HCT116 (cell line): ENCODE results near the gene PTPN1. TPM values are rescaled to one million over a fixed set of nuclear protein-coding genes. Genes with fewer than 3 reads are reported as not detected.

Experiments used
- ATAC-seq: fragments of 200-7000 bp; cut with Tn5 transposase; 2 replicates; pipeline ENCODE4 v1.9.1; 2020; ENCODE audit warnings: mild to moderate bottlenecking, moderate library complexity
- BruUV-seq: library from RNA; stranded (reverse); fragments of 400-500 nt; replicated peaks from 2 replicates; lab custom pipeline; 2021; lab: Mats Ljungman, UMichigan
- CTCF ChIA-PET: fragments of 300-600 bp; sonication (Branson Sonifier 250); formaldehyde crosslinking; loops from one replicate; lab custom pipeline; 2021; ENCODE audit warnings: antibody characterized with exemption; lab: Charles Lee
- POLR2A ChIA-PET: fragments of 300-600, 350-600 bp; sonication (Branson Sonifier 250); formaldehyde crosslinking; loops from one replicate; lab custom pipeline; 2021; ENCODE audit warnings: antibody characterized with exemption; lab: Charles Lee
- RAD21 ChIA-PET, 2 experiments: fragments of 300-600 bp; sonication (Branson Sonifier 250); formaldehyde crosslinking; loops; one replicate each; lab custom pipeline; 2023; ENCODE audit warnings: low total read pairs in 2 of 2; ENCODE audit not compliant: uncharacterized antibody in 2 of 2, unreplicated experiment in 2 of 2, low non-redundant PET in 1 of 2; lab: Charles Lee
- DNase-seq: peaks from one replicate; pipeline ENCODE4 v3.0.0-alpha.2; 2010; ENCODE audit warnings: low read depth, low spot score
- H2AFZ ChIP-seq: fragments of 200-600 bp; shearing (Covaris generic), sonication (generic); 2 replicates; pipeline ENCODE4 v1.6.1; 2017; ENCODE audit warnings: low read depth, mixed run types, mixed read lengths, antibody characterized with exemption, low read length; ENCODE audit not compliant: poor library complexity, severe bottlenecking
- H3K27ac ChIP-seq: 2 replicates; pipeline ENCODE4 v1.5.1; 2012; ENCODE audit warnings: low read depth, low read length
- H3K27me3 ChIP-seq: fragments of 200-600 bp; sonication (generic); 2 replicates; pipeline ENCODE4 v1.6.1; 2016; ENCODE audit warnings: mixed run types, low read length, mixed read lengths; ENCODE audit not compliant: insufficient read depth
- H3K36me3 ChIP-seq, 2 experiments: fragments of 200-500 bp in 1 of 2; fragments of 200-600 bp in 1 of 2; sonication (Bioruptor generic) in 1 of 2; sonication (generic) in 1 of 2; 2 replicates each; pipeline versions ENCODE4 v1.5.1 to v1.6.1; 2014 to 2016; ENCODE audit warnings: low read length in 2 of 2, inconsistent platforms in 1 of 2, mixed read lengths in 1 of 2, mixed run types in 1 of 2; ENCODE audit not compliant: insufficient read depth in 2 of 2, control insufficient read depth in 1 of 2
- H3K4me1 ChIP-seq, 2 experiments: fragments of 200-600 bp in 1 of 2; sonication (generic) in 1 of 2; 2 replicates each; pipeline versions ENCODE4 v1.5.1 to v1.6.1; 2012 to 2017; ENCODE audit warnings: low read length in 2 of 2, inconsistent platforms in 1 of 2, mild to moderate bottlenecking in 1 of 2, mixed read lengths in 1 of 2, mixed run types in 1 of 2, moderate library complexity in 1 of 2; ENCODE audit not compliant: insufficient read depth in 2 of 2, control insufficient read depth in 1 of 2
- H3K4me2 ChIP-seq: fragments of 200-600 bp; sonication (generic); 2 replicates; pipeline ENCODE4 v1.6.1; 2017; ENCODE audit warnings: mixed run types, low read length, mixed read lengths
- H3K4me3 ChIP-seq, 2 experiments: fragments of 200-600 bp in 1 of 2; sonication (generic) in 1 of 2; replicated peaks in 1 of 2; 2 replicates each; pipeline ENCODE4 v1.5.1; 2011 to 2016; ENCODE audit warnings: low read length in 2 of 2, control low read depth in 1 of 2, low read depth in 1 of 2, mild to moderate bottlenecking in 1 of 2, mixed read lengths in 1 of 2, mixed run types in 1 of 2
- H3K79me2 ChIP-seq: fragments of 200-600 bp; sonication (generic); 2 replicates; pipeline ENCODE4 v1.6.1; 2017; ENCODE audit warnings: mild to moderate bottlenecking, mixed run types, low read length, moderate library complexity, mixed read lengths; ENCODE audit not compliant: insufficient read depth
- H3K9ac ChIP-seq: fragments of 200-600 bp; sonication (generic); 2 replicates; pipeline ENCODE4 v1.6.1; 2016; ENCODE audit warnings: low read length, mixed read lengths
- H3K9me2 ChIP-seq: fragments of 200-600 bp; sonication (generic), shearing (Covaris generic); 2 replicates; pipeline ENCODE4 v1.6.1; 2017; ENCODE audit warnings: mixed run types, mild to moderate bottlenecking, moderate library complexity; ENCODE audit not compliant: insufficient read depth
- H3K9me3 ChIP-seq, 2 experiments: fragments of 200-500 bp in 1 of 2; fragments of 200-600 bp in 1 of 2; sonication (Bioruptor generic) in 1 of 2; sonication (generic) in 1 of 2; 2 replicates each; pipeline ENCODE4 v1.6.1; 2014 to 2017; ENCODE audit warnings: low read length in 2 of 2, mixed read lengths in 2 of 2, inconsistent platforms in 1 of 2, low read depth in 1 of 2, mild to moderate bottlenecking in 1 of 2, mixed run types in 1 of 2, moderate library complexity in 1 of 2; ENCODE audit not compliant: control insufficient read depth in 1 of 2, insufficient read depth in 1 of 2
- H4K20me1 ChIP-seq: fragments of 200-600 bp; sonication (generic), shearing (Covaris generic); 2 replicates; pipeline ENCODE4 v1.6.1; 2017; ENCODE audit warnings: mixed run types, mild to moderate bottlenecking, moderate library complexity; ENCODE audit not compliant: insufficient read depth
- CTCF ChIP-seq, 3 experiments: fragments of 200-600 bp in 1 of 3; sonication (generic) in 1 of 3; IDR thresholded peaks in 2 of 3; conservative IDR thresholded peaks in 1 of 3; 2 replicates each; pipeline ENCODE4 v1.5.1; 2012 to 2017; ENCODE audit warnings: low read depth in 2 of 3, low read length in 2 of 3, antibody characterized with exemption in 1 of 3, borderline replicate concordance in 1 of 3, control low read depth in 1 of 3, mild to moderate bottlenecking in 1 of 3, mixed read lengths in 1 of 3, mixed run types in 1 of 3, moderate library complexity in 1 of 3; ENCODE audit not compliant: insufficient read depth in 1 of 3
- ELF1 ChIP-seq: IDR thresholded peaks from 2 replicates; pipeline ENCODE4 v1.6.1; 2012; ENCODE audit warnings: low read depth, borderline replicate concordance
- EZH2 ChIP-seq: fragments of 200-600 bp; sonication (generic); IDR thresholded peaks from 2 replicates; pipeline ENCODE4 v1.6.1; 2017; ENCODE audit warnings: antibody characterized with exemption, mixed run types
- FOSL1 ChIP-seq: IDR thresholded peaks from 2 replicates; pipeline ENCODE4 v1.6.1; 2012; ENCODE audit warnings: low read depth
- JUND ChIP-seq: IDR thresholded peaks from 2 replicates; pipeline ENCODE4 v1.6.1; 2012
- POLR2AphosphoS5 ChIP-seq: IDR thresholded peaks from 2 replicates; pipeline ENCODE4 v1.6.1; 2011; ENCODE audit warnings: mild to moderate bottlenecking, low read depth, low read length, moderate library complexity
- REST ChIP-seq: IDR thresholded peaks from 2 replicates; pipeline ENCODE4 v1.6.1; 2012; ENCODE audit warnings: low read depth
- TCF7L2 ChIP-seq: IDR thresholded peaks from 2 replicates; pipeline ENCODE4 v1.7.0; 2011; ENCODE audit warnings: borderline replicate concordance, inconsistent platforms; ENCODE audit not compliant: insufficient read depth, insufficient read length; ENCODE audit errors: extremely low read depth
- intact Hi-C: fragments of 100-400 bp; cut with micrococcal nuclease; formaldehyde crosslinking; loops from 2 replicates; pipeline ENCODE4 v1.10.0; 2022
- total RNA-seq: library from RNA; stranded (reverse); gene quantifications from one replicate; pipeline ENCODE4 v1.2.1, GENCODE V29; 2021; ENCODE audit not compliant: unreplicated experiment
- TF ChIP-seq, protein P1 (sequence below): IDR thresholded peaks from 2 replicates; pipeline ENCODE4 v1.6.1; 2011; ENCODE audit warnings: mild to moderate bottlenecking, low read length, moderate library complexity; ENCODE audit not compliant: insufficient replicate concordance; ENCODE audit errors: extremely low read depth

The PTPN1 gene
- total RNA-seq, 1 experiment from 2014 or later: 47.5 TPM

DNA sequence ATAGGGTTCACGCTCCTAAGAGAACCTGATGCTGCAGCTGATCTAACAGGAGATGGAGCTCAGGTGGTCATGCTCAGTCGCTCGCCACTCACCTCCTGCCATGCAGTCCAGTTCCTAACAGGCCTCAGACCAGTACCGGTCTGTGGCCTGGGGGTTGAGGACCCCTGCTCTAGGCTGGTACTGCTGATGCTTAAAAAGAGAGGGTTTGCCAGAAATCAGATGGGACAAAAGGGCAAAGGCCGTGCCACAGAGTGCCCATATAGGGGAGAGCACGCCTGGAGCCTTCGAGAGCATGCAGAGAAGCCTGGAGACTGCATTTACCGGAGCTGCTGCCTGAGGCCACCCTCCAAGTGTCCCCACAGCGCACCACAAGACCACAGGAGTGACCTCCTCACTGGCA, 75.5 kb downstream of the PTPN1 start:
- no peaks in the 10 kb centered on the region for H4K20me1 ChIP-seq
- no peak overlapping the region for H3K4me2 ChIP-seq
- H3K9ac ChIP-seq: no peak overlapping the region
- TF ChIP-seq, protein P1, sequence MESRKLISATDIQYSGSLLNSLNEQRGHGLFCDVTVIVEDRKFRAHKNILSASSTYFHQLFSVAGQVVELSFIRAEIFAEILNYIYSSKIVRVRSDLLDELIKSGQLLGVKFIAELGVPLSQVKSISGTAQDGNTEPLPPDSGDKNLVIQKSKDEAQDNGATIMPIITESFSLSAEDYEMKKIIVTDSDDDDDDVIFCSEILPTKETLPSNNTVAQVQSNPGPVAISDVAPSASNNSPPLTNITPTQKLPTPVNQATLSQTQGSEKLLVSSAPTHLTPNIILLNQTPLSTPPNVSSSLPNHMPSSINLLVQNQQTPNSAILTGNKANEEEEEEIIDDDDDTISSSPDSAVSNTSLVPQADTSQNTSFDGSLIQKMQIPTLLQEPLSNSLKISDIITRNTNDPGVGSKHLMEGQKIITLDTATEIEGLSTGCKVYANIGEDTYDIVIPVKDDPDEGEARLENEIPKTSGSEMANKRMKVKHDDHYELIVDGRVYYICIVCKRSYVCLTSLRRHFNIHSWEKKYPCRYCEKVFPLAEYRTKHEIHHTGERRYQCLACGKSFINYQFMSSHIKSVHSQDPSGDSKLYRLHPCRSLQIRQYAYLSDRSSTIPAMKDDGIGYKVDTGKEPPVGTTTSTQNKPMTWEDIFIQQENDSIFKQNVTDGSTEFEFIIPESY: no peak
- TF ChIP-seq FOSL1: no peak
- no peak for TF ChIP-seq TCF7L2
- TF ChIP-seq JUND: no peak
- no peak for TF ChIP-seq REST
- no peak for TF ChIP-seq EZH2
- TF ChIP-seq ELF1: no peak
- TF ChIP-seq CTCF (IDR thresholded peaks at IDR 0.05 in 2 of 3, conservative IDR thresholded peaks at IDR 0.05 in 1 of 3; ENCODE audit: borderline replicate concordance in 1 of 3, insufficient read depth in 1 of 3, low read depth in 2 of 3, low read length in 2 of 3): no peak
- TF ChIP-seq POLR2AphosphoS5: no peak
- no peak overlapping the region for H3K27ac ChIP-seq
- H3K4me3 ChIP-seq: no peak overlapping the region
- POLR2A ChIA-PET: no interaction called here
- no peaks in the 10 kb centered on the region for H3K27me3 ChIP-seq
- no peaks in the 10 kb centered on the region for H3K4me1 ChIP-seq
- H3K9me2 ChIP-seq: no peaks in the 10 kb centered on the region
- H3K79me2 ChIP-seq: peaks cover 8% of the 10 kb centered on the region; the same call in 1 of the 2 replicates
- BruUV-seq: no TSS peak
- CTCF ChIA-PET: interaction anchor here (0.6 kb wide), 1 partner anchor 407 kb away, joined by 3 read pairs; no protein-coding TSS in a partner anchor
- no peak for DNase-seq
- no peak overlapping the region for H2AFZ ChIP-seq
- RAD21 ChIA-PET: no interaction called here
- H3K9me3 ChIP-seq: no peaks in the 10 kb centered on the region
- no peak for ATAC-seq
- H3K36me3 ChIP-seq: peaks cover 21 to 31% of the 10 kb centered on the region in 2 experiments; a peak in 3 of 4 replicates
- intact Hi-C loops: no loop called here
